Thyroid gland (tissue), 4 donors: ENCODE data around the gene ZCCHC10. TPM values are rescaled to one million over a fixed set of nuclear protein-coding genes. Genes with fewer than 3 reads are reported as not detected.

ENCODE experiments used
- DNase-seq, 2 donors: peaks; one replicate each; pipeline ENCODE4 v3.0.0-alpha.2; 2019
- H3K27ac ChIP-seq, 3 donors: fragments of 200-600 bp; sonication (generic); 1 replicate in 2 of 3; 2 replicates in 1 of 3; pipeline ENCODE4 v1.5.1; 2016 to 2019; ENCODE audit warnings: mild to moderate bottlenecking in 1 of 3, moderate library complexity in 1 of 3
- H3K27me3 ChIP-seq: fragments of 200-600 bp; sonication (generic); one replicate; pipeline ENCODE4 v1.5.1; 2019
- H3K36me3 ChIP-seq, 2 donors: fragments of 200-600 bp; sonication (generic); one replicate each; pipeline ENCODE4 v1.5.1; 2016 to 2019
- H3K4me1 ChIP-seq, 2 donors: fragments of 200-600 bp; sonication (generic); one replicate each; pipeline ENCODE4 v1.5.1; 2017 to 2019
- H3K4me3 ChIP-seq, 3 donors: fragments of 200-600 bp; sonication (generic); replicated peaks in 1 of 3; 1 replicate in 2 of 3; 2 replicates in 1 of 3; pipeline ENCODE4 v1.5.1; 2016; ENCODE audit warnings: mild to moderate bottlenecking in 1 of 3
- H3K9me3 ChIP-seq: fragments of 200-600 bp; sonication (generic); one replicate; pipeline ENCODE4 v1.5.1; 2017
- POLR2A ChIP-seq, 2 donors: fragments of 450-650 bp; IDR thresholded peaks; one replicate each; pipeline ENCODE4 v1.6.1; 2017; ENCODE audit warnings: antibody characterized with exemption in 2 of 2, mild to moderate bottlenecking in 2 of 2, moderate library complexity in 1 of 2
- WGBS, 2 donors: methylation state at CpG; one replicate each; pipeline ENCODE4 v1.1.5; 2017; 5-methylcytosine and 5-hydroxymethylcytosine counted together
- intact Hi-C: fragments of 100-400 bp; cut with DNase I; formaldehyde crosslinking; loops from one replicate; pipeline ENCODE4 v1.15.1; 2023
- total RNA-seq, 4 donors: library from RNA; depleted of rRNA; stranded (reverse); fragments of >200 nt; gene quantifications; one replicate each; pipeline ENCODE4 v1.2.3, GENCODE V29; 2016
- TF ChIP-seq, protein P1 (sequence below), 6 experiments: fragments of 200-600 bp in 3 of 6; fragments of 450-650 bp in 3 of 6; sonication (generic) in 3 of 6; IDR thresholded peaks; one replicate each; pipeline ENCODE4 v1.5.1; 2016 to 2019; ENCODE audit warnings: antibody characterized with exemption in 6 of 6, mild to moderate bottlenecking in 2 of 6, inconsistent platforms in 1 of 6, moderate library complexity in 1 of 6

The ZCCHC10 gene
- total RNA-seq, 4 donors from 2014 or later, result 24.7 to 43.4 (median 30.7) TPM

DNA sequence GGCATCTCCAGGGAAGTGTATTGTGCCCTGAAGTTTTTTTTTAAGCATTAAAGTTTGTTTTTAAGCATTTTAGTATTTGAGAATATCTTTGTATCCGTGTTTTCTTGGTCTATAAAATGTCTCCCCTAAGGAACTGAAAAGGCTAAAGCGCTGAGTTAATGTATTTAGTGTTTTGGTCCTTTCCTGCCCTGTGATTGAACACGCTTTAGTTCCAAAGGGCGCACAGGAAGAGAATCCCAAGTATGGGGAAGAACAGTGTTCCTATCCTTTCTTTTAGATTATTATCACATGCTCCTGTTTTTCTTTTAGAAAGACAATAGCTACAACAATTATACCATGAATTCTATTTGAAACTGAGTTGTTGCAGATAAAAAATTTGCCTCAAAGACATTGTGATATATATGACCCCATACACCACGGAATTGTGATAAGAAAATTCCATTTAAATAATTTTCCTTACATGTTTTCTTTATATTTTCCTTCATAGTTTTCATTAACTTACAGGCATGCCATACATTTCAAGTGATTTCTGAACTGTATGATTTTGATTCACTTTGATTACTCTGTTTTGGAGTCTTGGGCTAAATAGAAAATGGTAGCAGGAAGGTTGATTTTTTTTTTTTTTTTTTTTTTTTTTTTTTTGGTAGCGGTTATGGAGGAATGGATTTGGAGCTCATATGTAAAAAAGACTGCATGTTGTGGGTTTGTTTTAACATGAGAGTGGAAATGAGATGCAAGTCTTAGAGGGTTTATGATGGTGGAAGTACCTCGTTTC lies 28.5 kb upstream of the ZCCHC10 start:
- H3K4me3 ChIP-seq, result no peak overlapping the region

DNA sequence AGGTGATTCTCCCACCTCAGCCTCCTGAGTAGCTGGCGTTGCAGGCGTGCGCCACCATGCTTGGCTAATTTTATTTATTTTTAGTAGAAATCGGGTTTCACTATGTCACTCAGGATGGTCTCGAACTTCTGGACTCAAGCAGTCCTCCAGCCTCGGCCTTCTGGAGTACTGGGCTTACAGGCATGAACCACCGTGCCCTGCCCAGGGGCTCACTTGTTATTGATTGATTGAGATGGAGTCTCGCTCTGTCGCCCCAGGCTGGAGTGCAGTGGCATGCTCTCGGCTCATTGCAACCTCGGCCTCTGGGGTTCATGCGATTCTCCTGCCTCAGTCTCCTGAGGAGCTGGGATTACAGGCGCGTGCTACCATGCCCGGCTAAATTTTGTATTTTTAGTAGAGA lies 27.1 kb upstream of the ZCCHC10 start:
- no peak for TF ChIP-seq POLR2A (IDR thresholded peaks at IDR 0.05)
- TF ChIP-seq, protein P1, sequence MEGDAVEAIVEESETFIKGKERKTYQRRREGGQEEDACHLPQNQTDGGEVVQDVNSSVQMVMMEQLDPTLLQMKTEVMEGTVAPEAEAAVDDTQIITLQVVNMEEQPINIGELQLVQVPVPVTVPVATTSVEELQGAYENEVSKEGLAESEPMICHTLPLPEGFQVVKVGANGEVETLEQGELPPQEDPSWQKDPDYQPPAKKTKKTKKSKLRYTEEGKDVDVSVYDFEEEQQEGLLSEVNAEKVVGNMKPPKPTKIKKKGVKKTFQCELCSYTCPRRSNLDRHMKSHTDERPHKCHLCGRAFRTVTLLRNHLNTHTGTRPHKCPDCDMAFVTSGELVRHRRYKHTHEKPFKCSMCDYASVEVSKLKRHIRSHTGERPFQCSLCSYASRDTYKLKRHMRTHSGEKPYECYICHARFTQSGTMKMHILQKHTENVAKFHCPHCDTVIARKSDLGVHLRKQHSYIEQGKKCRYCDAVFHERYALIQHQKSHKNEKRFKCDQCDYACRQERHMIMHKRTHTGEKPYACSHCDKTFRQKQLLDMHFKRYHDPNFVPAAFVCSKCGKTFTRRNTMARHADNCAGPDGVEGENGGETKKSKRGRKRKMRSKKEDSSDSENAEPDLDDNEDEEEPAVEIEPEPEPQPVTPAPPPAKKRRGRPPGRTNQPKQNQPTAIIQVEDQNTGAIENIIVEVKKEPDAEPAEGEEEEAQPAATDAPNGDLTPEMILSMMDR (IDR thresholded peaks at IDR 0.05), result no peak
- intact Hi-C loops, result loop anchor here (10.0 kb wide), 2 partner anchors 89 to 559 kb away; partner anchors contain the start of genes AFF4 and IRF1
- Histone ChIP-seq H3K27me3 (no peaks in the 10 kb centered on the region), H3K9me3 (no peaks in the 10 kb centered on the region), H3K27ac (no peak overlapping the region), H3K4me3 (peak overlapping the region in 1 of 3 donors; percentile 77), H3K36me3 (no peaks in the 10 kb centered on the region), H3K4me1 (peaks cover 29 to 34% of the 10 kb centered on the region in 2 donors)
- 91 to 92% methylated on average over 15 of the region's 15 CpGs for WGBS, 2 donors
- no peak for DNase-seq

More for the DNA sequence above, 28.5 kb upstream of the ZCCHC10 start:
- Histone ChIP-seq H3K27me3 (no peaks in the 10 kb centered on the region), H3K4me1 (peaks cover 27 to 31% of the 10 kb centered on the region in 2 donors), H3K9me3 (no peaks in the 10 kb centered on the region), H3K36me3 (no peaks in the 10 kb centered on the region), H3K27ac (no peak overlapping the region)
- intact Hi-C loops, result loop anchor here (10.0 kb wide), 2 partner anchors 90 to 560 kb away; partner anchors contain the start of genes AFF4 and IRF1
- no peak for TF ChIP-seq POLR2A (IDR thresholded peaks at IDR 0.05)
- TF ChIP-seq, protein P1 (IDR thresholded peaks at IDR 0.05), result no peak
- 95 to 96% methylated on average over 7 of the region's 7 CpGs for WGBS, 2 donors
- no peak for DNase-seq

DNA sequence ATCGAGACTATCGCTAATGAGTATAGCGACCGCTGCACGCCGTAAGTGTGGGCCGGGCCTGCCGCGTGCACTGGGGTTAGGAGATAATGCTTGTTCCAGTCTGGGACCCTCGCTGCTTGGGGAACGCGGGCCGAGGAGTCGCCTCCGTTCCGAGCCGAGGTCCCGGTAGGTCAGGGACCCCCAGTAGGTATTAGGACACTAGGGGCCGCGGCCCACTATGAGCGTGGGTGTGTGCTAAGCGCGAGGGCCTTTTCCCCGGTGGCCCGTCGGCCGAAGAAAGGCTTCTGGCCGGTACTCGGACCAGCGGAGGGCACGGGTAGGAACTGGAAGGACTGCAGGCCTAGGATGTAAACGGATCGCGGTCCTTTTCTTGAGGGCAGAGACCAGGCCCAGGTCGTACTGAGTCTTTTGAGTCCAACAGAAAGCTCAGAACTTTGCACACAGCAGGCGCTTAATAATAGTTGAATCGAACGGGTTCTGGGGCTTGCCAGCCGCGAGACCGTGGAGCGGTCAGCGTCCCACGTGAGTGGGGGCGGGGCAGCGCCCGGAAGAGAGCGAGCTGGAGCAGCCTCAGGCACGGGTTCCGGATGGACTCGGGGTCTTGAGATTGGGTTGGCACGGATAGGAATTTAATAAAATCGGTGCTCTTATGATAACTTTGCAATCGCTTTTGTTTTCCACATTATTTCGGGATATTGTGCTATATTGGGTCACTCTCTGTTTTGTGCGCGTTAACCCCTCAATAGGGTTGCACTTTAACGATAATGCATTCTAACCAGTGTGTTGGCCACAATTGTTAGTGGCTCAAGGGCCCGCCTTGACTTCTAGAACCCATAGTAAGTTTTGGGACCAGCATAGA lies 26.2 kb upstream of the ZCCHC10 start:
- peak; percentile 59 to 60 for DNase-seq
- Histone ChIP-seq H3K9me3 (no peaks in the 10 kb centered on the region), H3K36me3 (no peaks in the 10 kb centered on the region), H3K4me3 (peak overlapping the region; percentile 77 to 99 (median 99)), H3K27me3 (no peaks in the 10 kb centered on the region), H3K27ac (peak overlapping the region; percentile 95 to 100 (median 100)), H3K4me1 (peaks cover 20 to 30% of the 10 kb centered on the region in 2 donors)
- TF ChIP-seq, protein P1 (IDR thresholded peaks at IDR 0.05), result peak in 1 of 6 experiments; percentile 4
- TF ChIP-seq POLR2A (IDR thresholded peaks at IDR 0.05), result peak in 1 of 2 donors; percentile 29
- intact Hi-C loops, result loop anchor here (10.0 kb wide), 2 partner anchors 88 to 558 kb away; partner anchors contain the start of genes AFF4 and IRF1
- 1 to 2% methylated on average over 35 to 37 of the region's 59 CpGs for WGBS, 2 donors

DNA sequence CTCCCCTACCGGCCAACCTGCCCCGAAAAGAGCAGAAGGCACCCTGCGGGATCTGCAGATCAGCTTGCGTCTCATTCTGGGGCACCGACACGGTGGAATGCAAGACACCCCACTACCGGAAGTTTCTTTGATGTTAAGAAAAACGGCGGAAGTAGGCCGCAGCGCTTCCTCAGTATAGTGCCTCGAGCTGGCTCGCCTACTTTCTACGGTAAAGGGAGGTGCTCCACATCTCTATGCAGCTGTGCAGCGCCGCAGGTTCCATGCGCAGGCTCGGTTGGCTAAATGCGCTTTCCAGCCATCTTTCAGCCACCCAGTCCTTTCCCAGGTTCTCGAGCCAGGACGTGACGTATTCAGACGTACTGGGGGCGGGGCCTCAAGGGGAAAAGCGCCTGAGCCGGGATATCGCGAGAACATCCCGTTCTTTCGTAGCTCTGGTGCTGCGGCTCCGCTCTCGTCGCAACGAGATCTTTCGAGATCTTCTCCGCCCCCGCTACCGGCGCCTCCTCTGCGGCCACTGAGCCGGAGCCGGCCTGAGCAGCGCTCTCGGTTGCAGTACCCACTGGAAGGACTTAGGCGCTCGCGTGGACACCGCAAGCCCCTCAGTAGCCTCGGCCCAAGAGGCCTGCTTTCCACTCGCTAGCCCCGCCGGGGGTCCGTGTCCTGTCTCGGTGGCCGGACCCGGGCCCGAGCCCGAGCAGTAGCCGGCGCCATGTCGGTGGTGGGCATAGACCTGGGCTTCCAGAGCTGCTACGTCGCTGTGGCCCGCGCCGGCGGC lies 25.4 kb upstream of the ZCCHC10 start, which contains the start of gene HSPA4:
Gene HSPA4 (plus strand): TSS at position 472 of the 775 bp plus-strand sequence. CDS start 238 bp downstream, at position 710.
- peak; percentile 79 to 97 for TF ChIP-seq POLR2A (IDR thresholded peaks at IDR 0.05)
- TF ChIP-seq, protein P1 (IDR thresholded peaks at IDR 0.05), result peak in 1 of 6 experiments; percentile 2
- intact Hi-C loops, result loop anchor here (10.0 kb wide), 2 partner anchors 87 to 557 kb away; partner anchors contain the start of genes AFF4 and IRF1
- H3K9me3 ChIP-seq, result no peaks in the 10 kb centered on the region
- peak within 1 kb of the TSS; percentile 77 to 99 (median 99) for H3K4me3 ChIP-seq
- peaks cover 13 to 27% of the 10 kb centered on the region in 2 donors for H3K4me1 ChIP-seq
- H3K27me3 ChIP-seq, result no peaks in the 10 kb centered on the region
- peak within 1 kb of the TSS; percentile 95 to 100 (median 100) for H3K27ac ChIP-seq
- WGBS, 2 donors, result 1% methylated on average over 36 to 46 of the region's 68 CpGs
- H3K36me3 ChIP-seq, result no peaks in the 10 kb centered on the region
- peak; percentile 98 to 99 for DNase-seq
